GM19328 (cell line): ENCODE measurements around the gene CFAP99.
"Not testable (repeated sequence)": the region's sequence is repeated elsewhere in the genome, so short reads cannot be mapped to it uniquely, and the experiment has no call there.

Experiments used
- ATAC-seq: cut with Tn5 transposase; IDR thresholded peaks from one replicate; pipeline ENCODE4 v1.9.1; 2021; ENCODE audit warnings: mild to moderate bottlenecking, moderate library complexity; ENCODE audit not compliant: unreplicated experiment

CFAP99 gene

GRCh38 chr4:2427383-2428334 is 8.9 kb downstream of the CFAP99 start:
- ATAC-seq = no peak

GRCh38 chr4:2428496-2429213 is 9.9 kb downstream of the CFAP99 start:
- no peak for ATAC-seq

GRCh38 chr4:2429945-2430757 is 11.4 kb downstream of the CFAP99 start:
- not testable (repeated sequence) for ATAC-seq

GRCh38 chr4:2432004-2432403 is 13.2 kb downstream of the CFAP99 start:
- ATAC-seq = no peak

- ATAC-seq = no peak
Measured at GRCh38 chr4:2432991-2433530, 14.3 kb downstream of the CFAP99 start.

GRCh38 chr4:2433609-2434350 is 15.0 kb downstream of the CFAP99 start:
- ATAC-seq = no peak

DNA sequence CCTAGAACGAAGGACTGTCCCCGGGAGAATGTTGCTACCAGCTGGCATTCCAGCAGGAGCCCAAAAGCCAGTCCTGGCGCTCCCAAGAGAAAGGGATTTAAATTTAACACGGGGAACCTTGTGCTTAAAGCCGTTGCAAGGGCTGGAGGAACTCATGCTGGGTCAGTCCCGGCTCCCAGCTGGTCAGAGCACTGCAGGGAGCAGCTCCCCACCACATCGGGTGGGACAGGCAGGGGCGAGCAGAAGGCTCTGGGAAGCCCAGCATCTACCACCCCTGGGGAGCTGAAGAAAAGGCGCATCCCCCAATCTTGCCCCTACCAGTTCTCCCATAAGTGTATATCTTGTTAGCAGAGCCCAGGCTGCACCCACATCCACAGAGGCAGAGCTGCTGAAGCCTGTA is 15.7 kb downstream of the CFAP99 start:
- ATAC-seq = no peak

DNA sequence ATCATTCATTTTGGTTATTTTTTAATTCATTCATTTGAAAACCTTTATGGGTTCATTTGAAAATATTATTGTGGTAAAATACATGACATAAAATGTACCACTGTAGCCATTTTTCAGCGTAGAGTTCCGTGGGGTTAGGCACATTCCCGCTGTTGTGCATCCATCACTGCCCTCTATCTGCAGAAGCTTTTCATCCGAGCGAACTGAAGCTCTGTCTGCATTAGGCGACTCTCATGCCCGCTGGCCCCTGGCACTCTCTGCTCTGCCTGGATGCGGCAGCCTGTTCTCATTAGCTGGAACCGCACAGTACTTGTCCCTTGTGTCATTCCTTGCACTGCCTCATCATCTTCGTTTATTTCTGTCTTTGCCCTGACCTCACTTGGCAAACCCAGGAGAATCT is 17.5 kb downstream of the CFAP99 start:
- ATAC-seq = no peak

DNA sequence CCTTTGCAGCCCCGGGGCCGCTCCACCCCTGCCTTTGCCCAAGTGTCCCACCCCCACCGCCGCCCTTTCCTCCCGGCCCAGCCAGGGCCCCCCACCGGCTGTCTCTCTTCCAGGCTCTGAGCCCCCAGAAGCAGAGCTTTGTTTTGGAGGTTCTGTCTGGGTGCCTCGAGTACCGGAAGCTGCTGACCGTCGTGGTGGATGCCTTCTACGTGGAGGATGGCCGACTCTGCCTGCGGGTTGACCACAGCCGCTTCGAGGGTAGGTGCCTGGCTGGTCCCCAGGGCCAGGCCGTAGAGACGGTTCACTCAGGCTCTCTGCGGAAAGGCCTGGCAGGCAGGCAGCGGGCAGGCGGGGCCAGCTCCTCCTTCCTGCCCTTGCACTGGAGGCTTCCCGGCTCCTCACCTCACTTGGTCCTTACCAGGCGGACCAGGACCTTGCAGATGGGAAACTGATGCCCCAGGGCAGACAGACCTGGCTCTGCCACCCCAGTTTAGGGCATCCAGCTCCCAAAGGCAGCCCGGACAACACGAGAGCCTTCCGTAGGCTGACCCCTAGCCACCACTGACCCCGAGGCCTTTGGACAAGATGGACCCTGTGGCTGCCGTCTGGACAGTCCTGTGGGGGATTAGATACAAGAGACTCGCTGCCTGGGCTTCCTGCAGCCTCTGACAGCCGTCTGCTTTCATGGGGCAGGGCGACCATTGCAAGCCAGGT is 18.2 kb downstream of the CFAP99 start:
- ATAC-seq = no peak

DNA sequence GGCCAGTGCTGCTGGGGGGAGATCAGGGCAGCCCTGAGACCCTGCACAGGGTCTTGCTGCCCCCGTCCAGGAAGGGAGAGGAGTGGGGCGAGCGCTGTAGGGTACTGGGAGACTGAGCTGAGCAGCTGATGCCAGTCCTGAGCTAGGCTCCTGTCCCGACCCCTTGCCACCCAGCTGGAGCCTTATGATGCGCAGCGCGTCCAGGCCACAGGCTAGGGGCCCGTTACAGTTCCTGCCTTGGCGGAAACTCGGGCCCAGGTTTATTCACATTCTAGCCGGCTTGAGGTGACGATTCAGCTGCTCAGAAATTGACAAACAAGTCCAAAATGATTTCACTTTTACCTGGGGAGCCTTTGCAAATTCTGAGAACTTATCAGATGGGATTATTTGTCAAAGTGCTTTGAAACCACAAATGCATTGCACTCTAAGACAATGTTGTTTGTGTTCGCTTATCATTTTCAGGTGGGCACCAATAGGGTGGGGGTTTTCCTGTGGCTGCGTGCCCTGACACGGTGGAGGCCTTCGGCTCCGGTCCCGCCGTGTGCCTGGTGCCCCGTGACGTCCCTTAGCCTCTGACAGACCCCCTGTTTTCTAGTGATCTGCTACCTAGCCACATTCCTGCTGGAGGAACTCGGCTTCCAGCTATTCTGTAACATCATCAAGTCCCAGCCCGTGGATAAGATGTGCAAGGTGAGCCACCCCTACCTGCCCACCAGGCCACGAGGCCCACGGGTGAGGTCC is 18.9 kb downstream of the CFAP99 start:
- no peak for ATAC-seq

DNA sequence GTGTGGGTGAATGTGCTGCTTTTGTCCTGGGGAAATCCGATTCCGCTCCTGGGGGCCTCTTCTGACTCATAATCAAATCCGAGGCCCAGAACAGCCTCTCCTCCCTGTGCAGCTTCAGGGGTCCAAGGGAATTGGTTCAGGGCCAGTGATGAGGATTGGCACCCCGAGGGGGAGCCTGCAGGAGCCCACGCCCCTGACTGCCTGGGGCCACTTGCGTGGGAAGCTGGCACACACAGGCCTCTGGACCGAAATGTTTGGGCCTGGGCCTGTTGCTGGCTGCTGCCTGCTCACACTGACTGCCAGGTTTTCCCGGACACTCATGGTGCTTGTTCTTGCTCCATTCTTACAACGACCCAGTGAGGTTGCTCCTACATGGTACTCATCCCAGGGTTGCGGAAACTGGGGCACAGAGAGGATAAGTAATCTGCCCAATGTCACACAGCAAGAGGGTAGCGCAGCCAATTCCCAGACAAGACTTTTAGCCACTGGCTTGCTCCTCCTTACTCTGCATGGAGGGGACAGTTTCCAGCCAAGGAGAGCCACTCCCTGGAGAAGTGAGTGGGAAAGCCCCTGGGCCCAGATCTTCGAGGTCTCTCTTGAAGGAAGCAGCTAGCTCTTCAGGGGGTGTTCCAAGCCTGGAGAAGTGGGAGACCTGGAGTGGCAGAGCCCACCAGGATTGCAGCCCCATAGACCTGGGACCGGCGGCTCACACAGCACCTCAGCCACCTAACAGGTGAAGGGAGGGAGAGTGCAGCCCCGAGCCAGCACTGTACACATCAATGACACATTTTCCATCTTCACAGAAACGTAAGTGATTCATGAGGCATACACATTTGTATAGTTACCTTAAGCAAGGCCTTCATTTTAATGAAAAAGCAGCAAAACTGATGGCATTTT is 20.3 kb downstream of the CFAP99 start:
- ATAC-seq = no peak

DNA sequence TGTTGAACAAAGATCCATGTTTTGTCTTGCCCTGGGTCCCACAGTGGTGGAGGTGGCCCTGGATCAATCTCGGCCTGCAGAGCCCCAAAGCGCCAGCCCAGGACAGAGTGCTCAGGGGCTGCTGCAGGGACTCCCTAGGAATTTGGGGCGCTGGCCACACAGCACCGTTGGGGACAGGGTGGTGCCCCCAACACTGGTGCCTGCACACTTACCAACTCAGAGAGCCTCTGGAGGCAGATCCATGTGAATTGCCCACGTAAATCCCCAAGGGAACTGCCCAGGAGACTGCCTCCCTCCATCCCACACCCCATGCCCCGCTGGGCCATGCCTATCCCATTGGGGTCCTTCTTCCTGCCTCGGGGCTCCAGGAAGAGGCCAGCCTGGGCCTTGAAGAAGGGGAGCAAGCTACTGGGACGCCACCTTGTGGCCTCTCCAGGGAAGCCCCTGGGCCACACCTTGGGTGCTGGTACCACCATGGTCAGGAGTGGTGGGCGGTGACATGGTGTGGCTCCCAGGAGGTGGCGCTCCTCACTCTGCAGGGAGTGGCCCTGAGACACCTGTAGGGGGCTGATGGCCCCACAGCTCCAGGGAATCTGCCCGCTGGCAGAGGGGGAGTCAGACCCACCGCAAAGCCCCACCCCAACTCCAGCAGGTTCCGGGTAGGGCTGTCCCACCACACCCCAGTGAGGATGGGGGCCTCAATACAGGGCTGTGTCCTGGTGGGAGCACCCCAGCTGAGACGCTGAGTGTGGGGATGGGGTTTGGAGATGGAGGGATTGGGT is 22.8 kb downstream of the CFAP99 start:
- ATAC-seq = peak; percentile 69

DNA sequence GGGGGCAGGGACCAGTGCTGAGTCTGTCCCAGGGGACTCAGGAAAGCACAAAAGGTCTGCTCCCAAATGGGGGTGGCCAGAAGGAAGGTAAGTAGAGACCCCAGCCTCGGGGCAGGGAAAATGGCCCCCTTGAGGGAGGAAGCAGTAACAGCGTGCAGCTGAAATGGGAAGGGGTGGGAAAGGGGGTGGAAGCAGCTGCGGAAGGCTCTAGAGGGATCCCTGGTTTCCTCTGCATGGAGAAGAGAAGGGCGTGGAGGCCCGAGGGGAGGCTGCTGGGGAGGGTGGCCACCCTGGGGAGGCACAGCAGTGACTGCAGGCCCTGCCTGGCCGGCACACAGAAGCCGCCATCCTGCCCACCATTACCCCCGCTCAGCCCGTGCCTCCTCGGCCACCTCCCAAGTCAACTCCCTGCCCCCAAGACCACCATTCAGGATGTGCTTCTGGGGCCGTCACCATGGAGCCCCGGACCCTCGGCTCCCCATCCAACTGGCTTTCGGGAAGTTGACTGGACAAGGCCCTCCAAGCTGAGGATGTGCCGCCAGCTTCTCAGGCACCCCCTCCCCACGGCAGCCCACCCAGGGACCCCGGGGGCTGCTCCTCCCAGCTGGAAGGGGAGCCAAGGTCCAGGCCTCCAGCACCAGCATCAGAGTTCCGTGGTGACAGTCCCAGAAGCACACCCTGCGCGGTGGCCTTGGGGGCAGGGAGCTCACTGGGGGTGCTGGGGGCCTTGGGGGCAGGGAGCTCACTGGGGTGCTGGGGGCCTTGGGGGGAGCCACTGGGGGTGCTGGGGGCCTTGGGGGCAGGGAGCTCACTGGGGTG is 23.6 kb downstream of the CFAP99 start:
- ATAC-seq = no peak

DNA sequence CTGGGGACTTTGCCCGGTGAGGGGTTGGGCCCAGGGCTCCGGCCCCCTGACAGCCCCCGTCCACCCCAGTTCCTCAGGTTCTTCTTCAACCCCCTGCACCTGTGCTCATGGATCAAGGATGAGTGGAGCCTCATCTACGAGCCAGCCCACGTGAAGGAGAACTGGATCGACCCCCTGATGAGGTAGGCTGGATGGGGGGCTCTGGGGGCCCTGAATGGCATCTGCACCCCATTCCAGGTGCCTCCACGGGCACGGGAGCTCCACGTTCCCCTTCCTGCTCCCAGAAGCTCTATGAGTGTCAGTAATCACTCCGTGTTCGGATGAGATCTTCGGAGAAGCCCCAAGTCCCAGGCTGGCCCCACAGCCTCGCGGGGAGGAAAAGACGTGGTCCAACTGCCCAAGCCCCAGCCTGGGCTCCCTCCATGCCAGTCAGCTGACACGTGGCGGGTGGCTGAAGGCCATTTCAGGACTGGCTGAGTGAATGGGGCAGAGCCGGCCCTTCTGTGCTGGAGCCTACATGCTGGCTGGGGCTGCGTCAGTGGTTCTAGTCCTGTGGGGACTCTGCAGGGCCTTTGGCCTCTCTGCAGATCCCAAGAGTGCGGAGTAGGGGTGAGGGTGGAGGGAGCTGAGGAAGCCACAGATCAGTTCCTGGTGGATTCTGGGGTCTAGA is 24.4 kb downstream of the CFAP99 start:
- ATAC-seq = no peak

DNA sequence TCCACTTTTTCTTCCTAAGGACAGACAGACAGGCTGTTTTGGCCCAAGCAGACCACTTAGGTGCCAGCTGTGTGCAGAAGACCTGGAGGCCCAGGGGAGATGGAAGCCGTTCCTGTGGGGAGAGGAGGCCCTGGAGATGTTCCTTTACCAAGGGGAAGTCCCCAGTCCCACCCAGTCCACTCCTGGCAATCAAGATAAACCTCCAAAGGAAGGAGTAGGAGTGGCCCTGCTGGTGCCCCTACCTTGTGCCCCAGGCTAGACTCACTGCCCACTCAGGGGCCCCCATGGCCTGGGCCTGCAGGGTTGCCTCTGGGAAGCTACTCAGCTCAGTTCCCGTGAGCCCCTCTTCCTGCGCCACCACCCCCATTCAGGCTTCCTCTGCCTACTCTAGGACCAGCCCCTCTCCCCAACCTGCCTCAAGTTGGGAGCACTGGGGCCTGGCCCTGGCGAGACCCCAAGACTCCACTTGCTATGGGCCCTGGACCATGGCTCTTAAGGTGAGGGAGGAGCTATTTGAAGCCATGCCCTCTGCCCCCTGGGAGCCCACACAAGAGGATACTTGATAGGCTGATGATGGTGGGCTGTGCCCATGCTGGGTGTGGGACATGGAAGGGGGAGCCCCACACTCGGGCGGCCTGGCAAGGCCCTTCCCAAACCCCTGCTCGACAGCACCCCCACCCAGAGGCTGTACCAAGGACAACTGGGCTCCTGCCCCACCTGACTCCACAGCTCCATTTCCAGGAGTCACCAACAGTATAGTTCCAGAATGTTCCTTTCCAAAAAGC is 25.4 kb downstream of the CFAP99 start:
- ATAC-seq = no peak
